ENCODE results near the gene MRPS26. TPM values are rescaled to one million over a fixed set of nuclear protein-coding genes. Genes with fewer than 3 reads are reported as not detected.
"Not testable (repeated sequence)": the region's sequence is repeated elsewhere in the genome, so short reads cannot be mapped to it uniquely, and the experiment has no call there.

Gene MRPS26
- total RNA-seq, 3 donors from 2014 or later, result 34.4 to 50.8 (median 44.9) TPM

GRCh38 chr20:3074812-3075211 lies 29.0 kb downstream of the MRPS26 start:
- intact Hi-C loops (cut with DNase I; ENCODE audit: low total_unique reads), result no loop called here
- no peaks in the 10 kb centered on the region for H3K27me3 ChIP-seq
- peak in 1 of 2 donors; percentile 33 for DNase-seq (ENCODE audit: low spot score in 2 of 2)
- H3K4me1 ChIP-seq, result peaks cover 0 to 7% of the 10 kb centered on the region in 2 donors
- H3K9me3 ChIP-seq, result no peaks in the 10 kb centered on the region
- no peak overlapping the region for H3K4me3 ChIP-seq
- H3K27ac ChIP-seq, result no peak overlapping the region
- no peak for TF ChIP-seq POLR2A (IDR thresholded peaks at IDR 0.05)
- TF ChIP-seq, protein P1, sequence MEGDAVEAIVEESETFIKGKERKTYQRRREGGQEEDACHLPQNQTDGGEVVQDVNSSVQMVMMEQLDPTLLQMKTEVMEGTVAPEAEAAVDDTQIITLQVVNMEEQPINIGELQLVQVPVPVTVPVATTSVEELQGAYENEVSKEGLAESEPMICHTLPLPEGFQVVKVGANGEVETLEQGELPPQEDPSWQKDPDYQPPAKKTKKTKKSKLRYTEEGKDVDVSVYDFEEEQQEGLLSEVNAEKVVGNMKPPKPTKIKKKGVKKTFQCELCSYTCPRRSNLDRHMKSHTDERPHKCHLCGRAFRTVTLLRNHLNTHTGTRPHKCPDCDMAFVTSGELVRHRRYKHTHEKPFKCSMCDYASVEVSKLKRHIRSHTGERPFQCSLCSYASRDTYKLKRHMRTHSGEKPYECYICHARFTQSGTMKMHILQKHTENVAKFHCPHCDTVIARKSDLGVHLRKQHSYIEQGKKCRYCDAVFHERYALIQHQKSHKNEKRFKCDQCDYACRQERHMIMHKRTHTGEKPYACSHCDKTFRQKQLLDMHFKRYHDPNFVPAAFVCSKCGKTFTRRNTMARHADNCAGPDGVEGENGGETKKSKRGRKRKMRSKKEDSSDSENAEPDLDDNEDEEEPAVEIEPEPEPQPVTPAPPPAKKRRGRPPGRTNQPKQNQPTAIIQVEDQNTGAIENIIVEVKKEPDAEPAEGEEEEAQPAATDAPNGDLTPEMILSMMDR (IDR thresholded peaks at IDR 0.05), result no peak
- no peak for TF ChIP-seq POLR2AphosphoS5 (IDR thresholded peaks at IDR 0.05)
- H3K36me3 ChIP-seq, result no peaks in the 10 kb centered on the region

DNA sequence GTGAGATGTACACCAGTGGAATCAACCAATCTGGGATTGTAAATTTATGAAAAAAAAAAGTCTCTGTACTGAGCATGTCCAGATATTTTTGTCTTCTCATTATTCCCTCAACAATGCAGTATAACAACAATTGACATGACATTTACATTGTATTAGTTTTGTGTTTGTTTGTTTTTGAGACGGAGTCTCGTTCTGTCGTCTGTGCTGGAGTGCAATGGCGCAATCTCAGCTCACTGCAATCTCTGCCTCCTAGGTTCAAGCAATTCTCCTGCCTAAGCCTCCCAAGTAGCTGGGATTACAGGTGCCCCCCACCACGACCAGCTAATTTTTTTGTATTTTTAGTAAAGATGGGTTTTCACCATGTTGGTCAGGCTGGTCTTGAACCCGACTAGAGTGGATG lies 29.5 kb downstream of the MRPS26 start:
- intact Hi-C loops (cut with DNase I; ENCODE audit: low total_unique reads), result not testable (repeated sequence)

DNA sequence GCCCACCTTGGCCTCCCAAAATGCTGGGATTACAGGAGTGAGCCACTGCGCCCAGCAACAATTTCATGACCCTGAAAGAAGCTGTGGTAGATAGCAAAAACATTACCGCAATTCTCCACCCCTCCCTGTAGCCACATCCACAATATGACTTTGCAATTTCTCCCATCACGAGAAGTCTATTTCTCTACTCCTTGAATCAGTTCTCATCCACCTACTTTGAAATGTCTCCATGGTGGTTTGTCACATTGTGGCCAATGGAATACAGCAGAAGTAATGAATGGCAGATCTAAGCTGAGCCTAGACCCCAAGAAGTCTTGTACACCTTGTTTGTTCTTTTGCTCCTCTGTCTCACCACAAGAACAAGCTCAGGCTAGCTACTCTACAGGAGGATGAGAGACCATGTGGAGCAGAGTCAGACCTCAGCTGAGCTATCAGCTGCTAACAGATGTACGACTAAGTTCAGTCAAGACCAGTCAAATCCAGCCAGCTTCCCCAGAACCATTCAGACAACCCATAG lies 31.8 kb downstream of the MRPS26 start:
- no peak for TF ChIP-seq POLR2AphosphoS5 (IDR thresholded peaks at IDR 0.05)
- TF ChIP-seq, protein P1 (IDR thresholded peaks at IDR 0.05), result no peak
- TF ChIP-seq POLR2A (IDR thresholded peaks at IDR 0.05), result no peak
- peak in 1 of 2 donors; percentile 15 for DNase-seq (ENCODE audit: low spot score in 2 of 2)
- Histone ChIP-seq H3K4me1 (no peaks in the 10 kb centered on the region), H3K27ac (no peak overlapping the region), H3K4me3 (no peak overlapping the region), H3K36me3 (no peaks in the 10 kb centered on the region), H3K27me3 (peaks cover 0 to 4% of the 10 kb centered on the region in 2 donors), H3K9me3 (no peaks in the 10 kb centered on the region)
- intact Hi-C loops (cut with DNase I; ENCODE audit: low total_unique reads), result no loop called here

More for the DNA sequence above, 29.5 kb downstream of the MRPS26 start:
- H3K27me3 ChIP-seq; H3K4me3 ChIP-seq; DNase-seq (ENCODE audit: low spot score in 2 of 2); H3K9me3 ChIP-seq; H3K27ac ChIP-seq; H3K4me1 ChIP-seq; H3K36me3 ChIP-seq: not testable (repeated sequence)

DNA sequence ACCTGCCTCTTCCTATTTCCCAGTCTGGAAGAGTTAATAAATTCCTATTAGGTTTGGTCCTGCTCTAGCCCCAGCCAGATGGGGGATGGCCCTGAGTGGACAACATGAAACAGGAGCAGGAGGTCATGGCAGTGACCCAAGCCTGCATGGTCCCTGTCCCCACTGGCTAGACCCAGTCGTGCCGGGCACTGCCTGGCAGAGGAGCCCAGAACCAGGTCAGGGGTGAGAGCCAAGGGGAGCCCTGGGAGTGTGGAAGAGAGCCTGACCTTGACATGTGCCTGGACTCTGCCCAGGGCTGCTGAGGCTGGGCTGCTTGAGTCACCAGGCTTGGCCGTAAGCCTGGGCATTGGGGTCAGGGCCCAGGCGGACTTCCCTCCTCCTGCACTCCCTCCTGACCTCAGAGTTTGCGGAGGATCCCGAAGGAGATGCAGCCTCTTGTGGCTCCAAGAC lies 35.1 kb downstream of the MRPS26 start:
- Histone ChIP-seq H3K27ac (no peak overlapping the region), H3K36me3 (no peaks in the 10 kb centered on the region), H3K9me3 (no peaks in the 10 kb centered on the region), H3K4me3 (no peak overlapping the region), H3K4me1 (no peaks in the 10 kb centered on the region), H3K27me3 (peaks cover 3 to 18% of the 10 kb centered on the region in 2 donors)
- intact Hi-C loops (cut with DNase I; ENCODE audit: low total_unique reads), result no loop called here
- TF ChIP-seq POLR2AphosphoS5 (IDR thresholded peaks at IDR 0.05) (no peak), POLR2A (IDR thresholded peaks at IDR 0.05) (no peak)
- TF ChIP-seq, protein P1 (IDR thresholded peaks at IDR 0.05), result no peak
- no peak for DNase-seq (ENCODE audit: low spot score in 2 of 2)

DNA sequence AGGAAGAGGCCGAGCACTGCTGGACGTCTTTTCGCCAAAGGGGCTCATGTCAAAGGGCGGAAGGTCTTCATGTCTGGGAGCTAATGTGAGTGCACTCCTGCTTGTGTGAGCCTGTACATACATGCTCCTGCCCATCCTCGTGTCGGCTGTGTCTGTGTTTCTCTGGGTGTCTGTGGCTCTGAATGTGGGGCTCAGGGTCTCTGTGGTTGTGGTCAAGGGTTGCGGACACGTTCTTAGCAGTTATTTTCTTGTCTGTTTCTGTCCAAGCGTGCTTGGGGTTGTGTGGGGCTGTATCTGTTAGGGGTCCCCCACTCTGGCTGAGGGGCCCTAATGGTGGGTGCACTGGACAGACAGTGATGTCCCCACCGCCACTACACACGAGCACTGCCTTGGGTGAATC lies 35.8 kb downstream of the MRPS26 start:
- no peak overlapping the region for H3K4me3 ChIP-seq
- TF ChIP-seq, protein P1 (IDR thresholded peaks at IDR 0.05), result no peak
- TF ChIP-seq POLR2A (IDR thresholded peaks at IDR 0.05) (no peak), POLR2AphosphoS5 (IDR thresholded peaks at IDR 0.05) (no peak)
- H3K9me3 ChIP-seq, result no peaks in the 10 kb centered on the region
- H3K36me3 ChIP-seq, result no peaks in the 10 kb centered on the region
- H3K27ac ChIP-seq, result no peak overlapping the region
- no peak for DNase-seq (ENCODE audit: low spot score in 2 of 2)
- peaks cover 3 to 18% of the 10 kb centered on the region in 2 donors for H3K27me3 ChIP-seq
- no peaks in the 10 kb centered on the region for H3K4me1 ChIP-seq
- intact Hi-C loops (cut with DNase I; ENCODE audit: low total_unique reads), result no loop called here

Data from breast epithelium (tissue), 4 donors.